Endothelial cell (in vitro differentiated cells): ENCODE results near the gene HM13. TPM values are rescaled to one million over a fixed set of nuclear protein-coding genes. Genes with fewer than 3 reads are reported as not detected.
"Not testable (repeated sequence)": the region's sequence is repeated elsewhere in the genome, so short reads cannot be mapped to it uniquely, and the experiment has no call there.

Experiments used
- DNase-seq: peaks from one replicate; pipeline ENCODE4 v3.0.0; 2021; ENCODE audit warnings: low spot score
- H3K27ac Mint-ChIP-seq: one replicate; pipeline ENCODE4 v1.8.0; 2021; ENCODE audit warnings: mixed read lengths, inconsistent platforms; ENCODE audit not compliant: unreplicated experiment
- H3K27me3 Mint-ChIP-seq: one replicate; pipeline ENCODE4 v1.8.0; 2021; ENCODE audit warnings: mild to moderate bottlenecking, moderate library complexity, mixed read lengths, inconsistent platforms; ENCODE audit not compliant: unreplicated experiment
- H3K36me3 Mint-ChIP-seq: one replicate; pipeline ENCODE4 v1.8.0; 2021; ENCODE audit warnings: mild to moderate bottlenecking, low read depth, mixed read lengths, inconsistent platforms; ENCODE audit not compliant: unreplicated experiment
- H3K4me1 Mint-ChIP-seq: one replicate; pipeline ENCODE4 v1.8.0; 2021; ENCODE audit warnings: mild to moderate bottlenecking, mixed read lengths, inconsistent platforms; ENCODE audit not compliant: unreplicated experiment
- H3K4me3 Mint-ChIP-seq: one replicate; pipeline ENCODE4 v1.8.0; 2021; ENCODE audit warnings: mild to moderate bottlenecking, mixed read lengths, inconsistent platforms; ENCODE audit not compliant: unreplicated experiment
- H3K9me3 Mint-ChIP-seq: one replicate; pipeline ENCODE4 v1.8.0; 2021; ENCODE audit warnings: mixed read lengths, inconsistent platforms; ENCODE audit not compliant: unreplicated experiment
- total RNA-seq: library from RNA; stranded (reverse); fragmentation: NEBNext Ultra II Directional; extraction: Animal tissue kit (Norgen Biotek cat#: 25700); gene quantifications from one replicate; pipeline ENCODE4 v1.2.1, GENCODE V29; 2021; ENCODE audit not compliant: unreplicated experiment
- TF ChIP-seq, protein P1 (sequence below): fragments of 200-600 bp; sonication (generic); IDR thresholded peaks from one replicate; pipeline ENCODE4 v1.5.0; 2021; ENCODE audit warnings: antibody characterized with exemption; ENCODE audit not compliant: unreplicated experiment

HM13 gene
- total RNA-seq, 1 donor from 2014 or later, result 153 TPM

DNA sequence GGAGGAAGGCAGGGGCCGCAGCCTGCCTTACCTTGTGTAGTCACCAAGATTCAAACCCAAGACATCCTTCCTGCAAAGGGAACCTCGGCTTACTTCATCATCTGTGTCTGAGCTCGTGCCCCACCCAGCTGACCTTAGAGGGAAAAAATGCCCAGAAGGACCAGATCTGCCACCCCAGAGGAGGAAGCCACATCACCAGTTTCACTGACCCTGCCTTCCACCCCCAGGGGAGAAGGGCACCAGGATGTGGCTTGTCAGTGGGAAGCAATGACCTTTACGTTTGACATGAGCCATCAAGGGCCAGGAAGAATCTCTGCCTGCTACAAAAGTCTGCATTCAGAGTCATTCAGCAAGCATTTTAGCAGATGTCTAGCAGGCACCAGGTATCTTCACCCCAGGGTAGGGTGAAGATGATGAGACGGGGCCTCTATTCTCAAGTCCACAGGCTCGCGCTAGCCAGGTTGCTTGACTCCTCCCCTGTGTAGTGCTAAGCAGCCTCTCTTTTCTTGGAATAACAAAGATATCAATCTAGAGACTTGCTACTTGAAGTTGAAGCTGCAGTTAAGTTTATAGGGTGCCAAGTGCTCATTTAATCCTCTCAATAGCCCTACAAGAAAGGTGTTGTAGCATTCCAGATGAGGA, 28.1 kb downstream of the HM13 start:
- Mint-ChIP-seq H3K36me3 (peaks cover 38% of the 10 kb centered on the region), H3K9me3 (no peaks in the 10 kb centered on the region), H3K27ac (no peak overlapping the region), H3K4me3 (no peak overlapping the region), H3K4me1 (peaks cover 17% of the 10 kb centered on the region), H3K27me3 (peaks cover 4% of the 10 kb centered on the region)
- TF ChIP-seq, protein P1, sequence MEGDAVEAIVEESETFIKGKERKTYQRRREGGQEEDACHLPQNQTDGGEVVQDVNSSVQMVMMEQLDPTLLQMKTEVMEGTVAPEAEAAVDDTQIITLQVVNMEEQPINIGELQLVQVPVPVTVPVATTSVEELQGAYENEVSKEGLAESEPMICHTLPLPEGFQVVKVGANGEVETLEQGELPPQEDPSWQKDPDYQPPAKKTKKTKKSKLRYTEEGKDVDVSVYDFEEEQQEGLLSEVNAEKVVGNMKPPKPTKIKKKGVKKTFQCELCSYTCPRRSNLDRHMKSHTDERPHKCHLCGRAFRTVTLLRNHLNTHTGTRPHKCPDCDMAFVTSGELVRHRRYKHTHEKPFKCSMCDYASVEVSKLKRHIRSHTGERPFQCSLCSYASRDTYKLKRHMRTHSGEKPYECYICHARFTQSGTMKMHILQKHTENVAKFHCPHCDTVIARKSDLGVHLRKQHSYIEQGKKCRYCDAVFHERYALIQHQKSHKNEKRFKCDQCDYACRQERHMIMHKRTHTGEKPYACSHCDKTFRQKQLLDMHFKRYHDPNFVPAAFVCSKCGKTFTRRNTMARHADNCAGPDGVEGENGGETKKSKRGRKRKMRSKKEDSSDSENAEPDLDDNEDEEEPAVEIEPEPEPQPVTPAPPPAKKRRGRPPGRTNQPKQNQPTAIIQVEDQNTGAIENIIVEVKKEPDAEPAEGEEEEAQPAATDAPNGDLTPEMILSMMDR, result no peak
- no peak for DNase-seq

DNA sequence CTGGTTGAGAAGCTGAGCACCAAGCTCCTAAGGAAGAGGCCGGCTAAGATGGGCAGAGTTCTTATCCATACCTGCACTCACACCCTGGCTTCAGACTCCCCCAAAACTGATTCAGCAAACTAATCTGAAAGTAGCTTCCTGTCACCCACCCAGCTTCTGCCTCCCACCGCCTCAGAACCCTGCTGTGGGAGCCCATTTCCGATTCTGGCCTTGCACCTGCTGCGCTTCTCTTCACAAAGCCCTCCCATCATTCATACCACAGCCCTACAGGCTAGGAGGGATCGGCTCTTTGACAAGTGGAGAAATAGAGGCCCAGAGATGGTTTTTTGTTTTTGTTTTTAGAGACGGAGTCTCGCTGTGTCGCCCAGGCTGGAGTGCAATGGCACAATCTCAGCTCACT, 28.7 kb downstream of the HM13 start:
- Mint-ChIP-seq H3K4me3 (no peak overlapping the region), H3K4me1 (peaks cover 16% of the 10 kb centered on the region), H3K27me3 (peaks cover 3% of the 10 kb centered on the region), H3K36me3 (peaks cover 40% of the 10 kb centered on the region), H3K27ac (no peak overlapping the region), H3K9me3 (no peaks in the 10 kb centered on the region)
- DNase-seq, result no peak
- TF ChIP-seq, protein P1, result no peak

DNA sequence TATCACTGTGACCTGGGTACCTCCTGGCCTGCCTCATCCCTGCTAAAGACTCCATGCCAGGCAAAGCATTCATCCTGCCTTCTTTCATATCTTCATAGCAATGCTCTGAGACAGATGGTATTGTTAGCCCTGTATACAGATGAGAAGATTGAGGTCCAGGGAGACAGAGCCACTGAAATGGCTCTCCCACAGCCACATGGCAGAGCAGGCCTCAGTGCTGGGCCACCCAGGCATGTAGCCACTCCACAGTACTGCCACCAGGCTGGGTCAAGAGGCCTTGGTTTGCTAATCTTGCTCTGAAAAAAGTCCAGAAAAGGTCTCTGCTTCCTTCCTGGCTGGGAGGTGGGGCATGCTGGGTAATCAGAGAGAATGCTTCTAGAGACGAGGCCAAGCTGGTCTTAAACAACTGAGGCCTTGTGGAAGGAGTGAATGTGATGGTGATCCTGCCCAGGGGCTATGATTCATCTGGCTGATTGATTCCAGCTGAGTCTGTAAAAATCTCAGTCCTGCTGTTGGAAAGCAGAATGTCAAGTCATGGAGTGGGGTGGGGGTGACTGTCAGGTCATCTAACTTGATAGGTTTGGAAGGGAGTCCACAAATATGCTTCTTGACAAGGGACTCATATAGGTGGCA, 29.8 kb downstream of the HM13 start:
- no peaks in the 10 kb centered on the region for H3K9me3 Mint-ChIP-seq
- peaks cover 38% of the 10 kb centered on the region for H3K36me3 Mint-ChIP-seq
- peaks cover 2% of the 10 kb centered on the region for H3K27me3 Mint-ChIP-seq
- no peak for DNase-seq
- H3K4me3 Mint-ChIP-seq, result peak overlapping the region; percentile 59
- H3K4me1 Mint-ChIP-seq, result peaks cover 11% of the 10 kb centered on the region
- TF ChIP-seq, protein P1, result no peak
- no peak overlapping the region for H3K27ac Mint-ChIP-seq

DNA sequence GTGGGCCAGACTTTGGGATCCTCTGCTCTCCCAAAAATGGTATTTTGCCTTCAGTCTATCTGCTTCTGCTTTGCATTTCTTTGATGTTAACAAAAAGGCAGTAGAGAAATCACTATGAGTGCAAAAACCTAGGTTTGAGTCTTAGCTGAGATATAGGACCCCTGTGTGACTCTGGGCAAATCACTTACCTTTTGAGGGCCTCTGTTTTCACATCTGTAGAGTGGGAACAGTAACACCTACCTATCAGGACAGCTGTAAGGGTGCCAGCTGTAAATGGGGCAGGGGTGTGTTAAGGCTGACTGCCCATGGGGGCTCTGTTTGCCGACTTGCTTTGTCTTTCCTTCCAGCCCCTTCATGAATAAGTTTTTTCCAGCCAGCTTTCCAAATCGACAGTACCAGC, 30.4 kb downstream of the HM13 start:
- Mint-ChIP-seq H3K27ac (no peak overlapping the region), H3K9me3 (no peaks in the 10 kb centered on the region), H3K27me3 (peaks cover 2% of the 10 kb centered on the region), H3K4me1 (peaks cover 11% of the 10 kb centered on the region), H3K4me3 (no peak overlapping the region), H3K36me3 (peaks cover 41% of the 10 kb centered on the region)
- TF ChIP-seq, protein P1, result no peak
- no peak for DNase-seq

DNA sequence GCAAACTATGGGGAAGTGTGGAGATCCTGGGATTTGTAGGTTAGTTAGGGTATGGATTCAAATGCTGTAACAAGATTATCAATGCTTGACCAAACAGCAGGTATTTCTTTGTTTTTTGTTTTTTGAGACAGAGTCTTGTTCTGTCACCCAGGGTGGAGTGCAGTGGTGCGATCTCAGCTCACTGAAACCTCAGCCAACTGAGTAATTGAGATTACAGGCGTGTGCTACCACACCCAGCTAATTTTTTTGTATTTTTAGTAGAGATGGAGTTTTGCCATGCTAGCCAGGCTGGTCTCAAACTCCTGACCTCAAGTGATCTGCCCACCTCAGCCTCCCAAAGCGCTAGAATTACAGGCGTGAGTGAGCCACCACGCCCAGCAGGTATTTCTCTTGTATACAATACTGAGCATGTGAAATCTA, 31.4 kb downstream of the HM13 start:
- not testable (repeated sequence) for H3K9me3 Mint-ChIP-seq, DNase-seq, H3K4me3 Mint-ChIP-seq, H3K27me3 Mint-ChIP-seq
- H3K36me3 Mint-ChIP-seq, result peaks cover 49% of the 10 kb centered on the region
- peaks cover 11% of the 10 kb centered on the region for H3K4me1 Mint-ChIP-seq
- peak overlapping the region; percentile 67 for H3K27ac Mint-ChIP-seq
